HG03521 (cell line): Measurements from ENCODE around the gene TNFRSF11A.

Source experiments
- ATAC-seq: cut with Tn5 transposase; IDR thresholded peaks from one replicate; pipeline ENCODE4 v1.9.1; 2021; ENCODE audit warnings: mild to moderate bottlenecking, moderate library complexity; ENCODE audit not compliant: unreplicated experiment

Gene TNFRSF11A

GRCh38 chr18:62324181-62324828 is 805 bp upstream of the TNFRSF11A start:
- no peak for ATAC-seq

- ATAC-seq: no peak
These were observed 916 bp downstream of the TNFRSF11A start for GRCh38 chr18:62325806-62326645.

- no peak for ATAC-seq
These were observed 1.7 kb downstream of the TNFRSF11A start for GRCh38 chr18:62326646-62327348.

- ATAC-seq: no peak
These were observed 2.9 kb downstream of the TNFRSF11A start for GRCh38 chr18:62327977-62328376.

GRCh38 chr18:62328586-62329525 is 3.7 kb downstream of the TNFRSF11A start:
- no peak for ATAC-seq

GRCh38 chr18:62329691-62330454 is 4.8 kb downstream of the TNFRSF11A start:
- no peak for ATAC-seq

- no peak for ATAC-seq
These were observed 5.5 kb downstream of the TNFRSF11A start for GRCh38 chr18:62330650-62331049.

- ATAC-seq: no peak
These were observed 6.7 kb downstream of the TNFRSF11A start for GRCh38 chr18:62331581-62332356.

GRCh38 chr18:62332431-62332830 is 7.3 kb downstream of the TNFRSF11A start:
- ATAC-seq: no peak

GRCh38 chr18:62332964-62333695 is 8.0 kb downstream of the TNFRSF11A start:
- no peak for ATAC-seq

GRCh38 chr18:62334120-62334519 is 9.0 kb downstream of the TNFRSF11A start:
- no peak for ATAC-seq

- ATAC-seq: no peak
These were observed 10.4 kb downstream of the TNFRSF11A start for GRCh38 chr18:62335494-62335893.

- no peak for ATAC-seq
These were observed 11.5 kb downstream of the TNFRSF11A start for GRCh38 chr18:62336618-62337017.

GRCh38 chr18:62337336-62337735 is 12.2 kb downstream of the TNFRSF11A start:
- no peak for ATAC-seq

- ATAC-seq: no peak
These were observed 13.5 kb downstream of the TNFRSF11A start for GRCh38 chr18:62338446-62339105.

GRCh38 chr18:62339106-62339988 is 14.2 kb downstream of the TNFRSF11A start:
- ATAC-seq: no peak

- no peak for ATAC-seq
These were observed 15.9 kb downstream of the TNFRSF11A start for GRCh38 chr18:62340996-62341395.
